ENCODE results near the gene DOCK2. TPM values are rescaled to one million over a fixed set of nuclear protein-coding genes. Genes with fewer than 3 reads are reported as not detected.

Gene DOCK2
- total RNA-seq, 3 donors from 2014 or later = 13.4 to 43.8 (median 19.8) TPM

DNA sequence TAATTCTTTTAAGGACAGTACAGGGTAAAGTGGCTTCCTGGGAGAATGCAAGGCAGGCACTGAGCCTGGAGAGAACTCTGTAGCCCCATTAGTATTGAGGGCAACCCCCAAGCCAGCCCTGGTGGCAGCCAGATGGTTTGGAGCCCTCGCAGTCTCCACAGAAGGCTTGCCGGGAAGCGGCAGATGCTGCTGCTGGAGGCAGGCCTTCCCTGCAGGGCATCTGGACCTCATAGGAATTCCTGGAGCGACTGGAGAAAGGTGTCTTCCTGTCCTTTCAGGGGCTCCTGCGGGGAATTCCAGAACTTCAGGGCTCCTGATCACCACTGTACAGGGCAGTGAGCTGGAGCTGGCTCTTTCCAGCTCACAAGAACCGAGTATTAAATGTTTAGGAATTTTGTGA, 175.7 kb downstream of the DOCK2 start:
- Histone ChIP-seq H3K36me3 (no peaks in the 10 kb centered on the region), H3K27ac (no peak overlapping the region), H3K4me3 (no peak overlapping the region), H3K4me1 (no peaks in the 10 kb centered on the region), H3K9me3 (no peaks in the 10 kb centered on the region), H3K27me3 (no peaks in the 10 kb centered on the region)
- no peak for TF ChIP-seq POLR2AphosphoS5 (IDR thresholded peaks at IDR 0.05)
- no peak for TF ChIP-seq POLR2A (IDR thresholded peaks at IDR 0.05)
- no peak for TF ChIP-seq CTCF (IDR thresholded peaks at IDR 0.05)
- intact Hi-C loops (cut with DNase I; ENCODE audit: low total_unique reads) = no loop called here
- no peak for DNase-seq (ENCODE audit: low spot score in 2 of 2)

- no peak for TF ChIP-seq POLR2AphosphoS5 (IDR thresholded peaks at IDR 0.05)
- TF ChIP-seq POLR2A (IDR thresholded peaks at IDR 0.05) = no peak
- TF ChIP-seq CTCF (IDR thresholded peaks at IDR 0.05) = no peak
- no peak overlapping the region for H3K4me3 ChIP-seq
- H3K27me3 ChIP-seq = no peaks in the 10 kb centered on the region
- no peaks in the 10 kb centered on the region for H3K9me3 ChIP-seq
- intact Hi-C loops (cut with DNase I; ENCODE audit: low total_unique reads) = no loop called here
- DNase-seq (ENCODE audit: low spot score in 2 of 2) = no peak
- no peak overlapping the region for H3K27ac ChIP-seq
- no peaks in the 10 kb centered on the region for H3K36me3 ChIP-seq
- no peaks in the 10 kb centered on the region for H3K4me1 ChIP-seq
Measured at GRCh38 chr5:169814045-169814444, 177.0 kb downstream of the DOCK2 start.

DNA sequence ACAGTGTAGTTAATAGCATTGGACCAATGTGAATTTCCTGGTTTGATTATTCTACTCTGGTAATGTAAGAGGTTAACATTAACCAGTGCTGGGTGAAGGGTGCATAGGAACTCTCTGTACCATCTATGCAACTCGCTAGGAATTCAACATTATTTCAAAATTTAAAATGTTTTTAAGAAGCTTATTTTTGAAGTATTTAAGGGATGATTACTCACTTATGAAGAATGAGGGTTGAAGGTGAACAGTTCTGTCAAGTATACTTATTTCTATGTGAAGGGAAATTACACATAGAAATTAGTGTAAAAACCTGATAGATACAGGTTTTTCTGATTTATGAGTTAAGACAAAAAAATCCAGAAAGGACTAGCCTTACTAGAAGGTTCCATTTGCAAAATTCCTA, 177.4 kb downstream of the DOCK2 start:
- no peaks in the 10 kb centered on the region for H3K27me3 ChIP-seq
- no peaks in the 10 kb centered on the region for H3K4me1 ChIP-seq
- H3K36me3 ChIP-seq = no peaks in the 10 kb centered on the region
- TF ChIP-seq CTCF (IDR thresholded peaks at IDR 0.05) (no peak), POLR2AphosphoS5 (IDR thresholded peaks at IDR 0.05) (no peak), POLR2A (IDR thresholded peaks at IDR 0.05) (no peak)
- no peak overlapping the region for H3K4me3 ChIP-seq
- DNase-seq (ENCODE audit: low spot score in 2 of 2) = no peak
- H3K27ac ChIP-seq = no peak overlapping the region
- intact Hi-C loops (cut with DNase I; ENCODE audit: low total_unique reads) = no loop called here
- no peaks in the 10 kb centered on the region for H3K9me3 ChIP-seq

GRCh38 chr5:169817031-169817430, 180.0 kb downstream of the DOCK2 start:
- H3K36me3 ChIP-seq = no peaks in the 10 kb centered on the region
- H3K27ac ChIP-seq = no peak overlapping the region
- H3K4me1 ChIP-seq = no peaks in the 10 kb centered on the region
- intact Hi-C loops (cut with DNase I; ENCODE audit: low total_unique reads) = no loop called here
- no peaks in the 10 kb centered on the region for H3K27me3 ChIP-seq
- no peaks in the 10 kb centered on the region for H3K9me3 ChIP-seq
- TF ChIP-seq POLR2A (IDR thresholded peaks at IDR 0.05) (no peak), POLR2AphosphoS5 (IDR thresholded peaks at IDR 0.05) (no peak), CTCF (IDR thresholded peaks at IDR 0.05) (no peak)
- H3K4me3 ChIP-seq = no peak overlapping the region
- no peak for DNase-seq (ENCODE audit: low spot score in 2 of 2)

DNA sequence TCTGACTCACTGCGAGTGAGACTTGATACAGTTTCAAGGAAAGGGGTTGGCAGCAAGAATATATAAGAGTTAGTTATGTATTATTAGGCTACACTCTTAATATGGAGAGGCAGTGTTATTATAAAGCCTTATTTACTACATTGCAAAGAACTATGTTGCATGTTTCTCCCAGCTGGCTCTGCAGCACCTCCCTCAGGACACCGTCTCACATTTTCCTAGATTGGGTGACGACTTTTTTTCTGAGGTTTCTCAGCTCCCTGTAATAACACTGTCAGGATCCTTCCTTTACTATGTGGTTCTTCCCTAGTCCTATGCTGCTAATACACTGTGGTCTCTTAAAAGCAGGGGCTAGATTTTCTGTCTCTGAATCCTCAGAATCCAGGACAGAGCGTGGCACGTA, 189.5 kb downstream of the DOCK2 start:
- Histone ChIP-seq H3K9me3 (no peaks in the 10 kb centered on the region), H3K27ac (no peak overlapping the region), H3K27me3 (no peaks in the 10 kb centered on the region), H3K36me3 (no peaks in the 10 kb centered on the region), H3K4me3 (no peak overlapping the region), H3K4me1 (no peaks in the 10 kb centered on the region)
- intact Hi-C loops (cut with DNase I; ENCODE audit: low total_unique reads) = no loop called here
- TF ChIP-seq POLR2A (IDR thresholded peaks at IDR 0.05) = no peak
- TF ChIP-seq CTCF (IDR thresholded peaks at IDR 0.05) = no peak
- no peak for TF ChIP-seq POLR2AphosphoS5 (IDR thresholded peaks at IDR 0.05)
- DNase-seq (ENCODE audit: low spot score in 2 of 2) = no peak
